K562 (cell line): ENCODE results near the gene ISYNA1. TPM values are rescaled to one million over a fixed set of nuclear protein-coding genes. Genes with fewer than 3 reads are reported as not detected.

Source experiments
- ARHGAP35 ChIP-seq: fragments of 450-650 bp; IDR thresholded peaks from 2 replicates; pipeline ENCODE4 v1.6.1; 2018; ENCODE audit not compliant: partially characterized antibody
- CREB1 ChIP-seq, 2 experiments: sonication (generic) in 1 of 2; formaldehyde crosslinking in 1 of 2; IDR thresholded peaks; 2 replicates each; pipeline versions ENCODE4 v1.6.1 to v1.8.0; 2012 to 2022; ENCODE audit warnings: inconsistent platforms in 1 of 2, mild to moderate bottlenecking in 1 of 2, missing genetic modification reagents in 1 of 2, moderate library complexity in 1 of 2
- CREB3 ChIP-seq: fragments of 450-650 bp; conservative IDR thresholded peaks from 2 replicates; pipeline ENCODE4 v1.6.1; 2016; ENCODE audit warnings: missing genetic modification characterization, low read depth, mild to moderate bottlenecking, missing compliant biosample characterization, moderate library complexity
- E2F4 ChIP-seq: sonication (generic); formaldehyde crosslinking; IDR thresholded peaks from 2 replicates; pipeline ENCODE4 v1.8.0; 2022; ENCODE audit warnings: mild to moderate bottlenecking, low read depth, missing genetic modification reagents
- E2F6 ChIP-seq, 2 experiments: IDR thresholded peaks; 2 replicates each; pipeline ENCODE4 v1.6.1; 2011; ENCODE audit warnings: borderline replicate concordance in 1 of 2, control low read depth in 1 of 2, low read depth in 1 of 2, low read length in 1 of 2, mild to moderate bottlenecking in 1 of 2, mixed read lengths in 1 of 2, moderate library complexity in 1 of 2; ENCODE audit not compliant: insufficient read depth in 1 of 2, insufficient read length in 1 of 2, poor library complexity in 1 of 2, severe bottlenecking in 1 of 2; ENCODE audit errors: extremely low read depth in 1 of 2
- KLF16 ChIP-seq: IDR thresholded peaks from 2 replicates; pipeline ENCODE4 v1.6.1; 2016; ENCODE audit warnings: antibody characterized with exemption
- MCM2 ChIP-seq: fragments of 450-650 bp; IDR thresholded peaks from 2 replicates; pipeline ENCODE4 v1.6.1; 2017; ENCODE audit warnings: low read depth, mild to moderate bottlenecking
- MEF2D ChIP-seq: conservative IDR thresholded peaks from 2 replicates; pipeline ENCODE4 v1.6.1; 2016; ENCODE audit warnings: low read depth, missing genetic modification characterization, missing compliant biosample characterization
- POLR2AphosphoS2 ChIP-seq: IDR thresholded peaks from 2 replicates; pipeline ENCODE4 v1.6.1; 2012; ENCODE audit warnings: low read length, improper control_type of control experiment
- POLR2G ChIP-seq: fragments of 200-400 bp; formaldehyde crosslinking; IDR thresholded peaks from 2 replicates; pipeline ENCODE4 v1.6.1; 2017; ENCODE audit warnings: low read depth, mild to moderate bottlenecking, antibody characterized with exemption, low read length, moderate library complexity
- PRMT5 ChIP-seq: sonication (generic); formaldehyde crosslinking; IDR thresholded peaks from 2 replicates; pipeline ENCODE4 v1.5.0; 2020; ENCODE audit warnings: missing genetic modification reagents
- PRPF4 ChIP-seq: fragments of 200-400 bp; formaldehyde crosslinking; IDR thresholded peaks from one replicate; pipeline ENCODE4 v1.6.1; 2017; ENCODE audit warnings: low read length, low read depth, mild to moderate bottlenecking; ENCODE audit not compliant: insufficient read depth, poor library complexity, severe bottlenecking
- RBM14 ChIP-seq: fragments of 200-400 bp; formaldehyde crosslinking; IDR thresholded peaks from 2 replicates; pipeline ENCODE4 v1.6.1; 2018; ENCODE audit warnings: low read depth, mild to moderate bottlenecking, low read length, moderate library complexity, borderline replicate concordance; ENCODE audit not compliant: insufficient read depth
- SFPQ ChIP-seq: fragments of 200-400 bp; formaldehyde crosslinking; IDR thresholded peaks from 2 replicates; pipeline ENCODE4 v1.6.1; 2017; ENCODE audit warnings: mild to moderate bottlenecking, low read depth, low read length, moderate library complexity
- STAG1 ChIP-seq: sonication (generic); formaldehyde crosslinking; IDR thresholded peaks from 2 replicates; pipeline ENCODE4 v1.5.0; 2020; ENCODE audit warnings: missing genetic modification reagents, borderline replicate concordance
- THRB ChIP-seq: fragments of 450-650 bp; formaldehyde crosslinking; conservative IDR thresholded peaks from 2 replicates; pipeline ENCODE4 v1.4.0; 2022; ENCODE audit warnings: mild to moderate bottlenecking, missing genetic modification characterization
- ZBTB33 ChIP-seq: sonication (generic); formaldehyde crosslinking; IDR thresholded peaks from 2 replicates; pipeline ENCODE4 v1.8.1; 2023; ENCODE audit warnings: mild to moderate bottlenecking, missing genetic modification reagents
- polyA plus RNA-seq, 8 experiments: library from polyadenylated mRNA; depleted of rRNA in 4 of 8; stranded (reverse) in 5 of 8; unstranded in 3 of 8; fragments of >200 nt; fragmentation: Nextera tagmentation in 2 of 8; fragmentation: Illumina TruSeq in 1 of 8; extraction: Ambion mirVana in 2 of 8; extraction: Trizol in 1 of 8; gene quantifications; 2 replicates each; pipeline versions ENCODE4 v1.2.1 to v1.2.3, GENCODE V29; 2011 to 2014; ENCODE audit warnings: inconsistent platforms in 1 of 8, missing spikeins in 1 of 8
- total RNA-seq, 7 experiments: library from RNA; depleted of rRNA in 6 of 7; stranded (reverse); fragments of >200 nt in 6 of 7; fragmentation: Illumina TruSeq in 2 of 7; extraction: Trizol in 2 of 7; gene quantifications; 2 replicates each; pipeline versions ENCODE4 v1.2.1 to v1.2.3, GENCODE V29; 2011 to 2021; ENCODE audit warnings: low replicate concordance in 1 of 7

Gene ISYNA1
- total and polyA plus RNA-seq, 9 of the 15 experiments (the other 6 are each of a cell fraction or from before 2014, with no cell fraction given): 21.8 to 460 (median 93.2) TPM

- no peak for TF ChIP-seq MCM2
- peak; percentile 82 for TF ChIP-seq POLR2G
- TF ChIP-seq STAG1 (CRISPR knock-in tag): no peak
- no peak for TF ChIP-seq SFPQ
- TF ChIP-seq PRMT5 (CRISPR knock-in tag): no peak
- no peak for TF ChIP-seq KLF16
- no peak for TF ChIP-seq CREB3 (tag)
- TF ChIP-seq E2F4 (CRISPR knock-in tag): no peak
- TF ChIP-seq POLR2AphosphoS2: no peak
- no peak for TF ChIP-seq E2F6 (IDR thresholded peaks at IDR 0.05; ENCODE audit: borderline replicate concordance in 1 of 2, extremely low read depth in 1 of 2, insufficient read depth in 1 of 2, insufficient read length in 1 of 2, low read depth in 1 of 2, low read length in 1 of 2, poor library complexity in 1 of 2, severe bottlenecking in 1 of 2)
- peak; percentile 66 for TF ChIP-seq PRPF4
- TF ChIP-seq ARHGAP35: no peak
- TF ChIP-seq RBM14: 0 out of 2 replicates have a peak, but pooled peaks have one; percentile 66
- TF ChIP-seq THRB (CRISPR knock-in tag): no peak
- TF ChIP-seq MEF2D: no peak
- TF ChIP-seq ZBTB33 (CRISPR knock-in tag): peak; percentile 99
- TF ChIP-seq CREB1 (IDR thresholded peaks at IDR 0.05): no peak
- no peak for TF ChIP-seq CREB1 (CRISPR knock-in tag; IDR thresholded peaks at IDR 0.05)
These were observed 2.6 kb downstream of the ISYNA1 start (continued) for GRCh38 chr19:18435178-18435841.
